Measurements from ENCODE around the gene PDXK. TPM values are rescaled to one million over a fixed set of nuclear protein-coding genes. Genes with fewer than 3 reads are reported as not detected.

The PDXK gene
- total RNA-seq, 1 donor from 2014 or later: 31.4 TPM

GRCh38 chr21:43806017-43806710 lies 87.2 kb downstream of the PDXK start:
- DNase-seq: no peak

GRCh38 chr21:43808367-43808766 lies 89.4 kb downstream of the PDXK start:
- DNase-seq: no peak

- no peak for DNase-seq
Observed at GRCh38 chr21:43808832-43809251, 89.9 kb downstream of the PDXK start.

GRCh38 chr21:43809346-43809799 lies 90.4 kb downstream of the PDXK start:
- DNase-seq: no peak

- DNase-seq: no peak
Observed at GRCh38 chr21:43809853-43810504, 91.0 kb downstream of the PDXK start.

GRCh38 chr21:43810505-43811261 lies 91.8 kb downstream of the PDXK start:
- DNase-seq: peak; percentile 60

- no peak for DNase-seq
Observed at GRCh38 chr21:43811262-43812105, 92.6 kb downstream of the PDXK start.

Small RNAs within 50 kb of the gene (small RNA-seq; reads per million reads assigned to genes)
- gene AP001052.1: not detected

Other genes with a start within 250 kb of the PDXK start
- 3.9 TPM for gene HSF2BP, start 59.6 kb upstream of the PDXK start, total RNA-seq
- 24.0 TPM for gene RRP1B, start 59.6 kb upstream of the PDXK start, total RNA-seq
- 7.5 TPM for gene CSTB, start 57.2 kb downstream of the PDXK start, total RNA-seq
- gene RRP1, start 70.4 kb downstream of the PDXK start, total RNA-seq: 14.0 TPM
- 34.9 TPM for gene AGPAT3, start 146.1 kb downstream of the PDXK start, total RNA-seq